NCI-H2196 treated with DMSO at 0.1 percent for 48 hours (cell line): ENCODE data around the gene CPNE7.
"Not testable (repeated sequence)": the region's sequence is repeated elsewhere in the genome, so short reads cannot be mapped to it uniquely, and the experiment has no call there.

Experiments
- DNase-seq: peaks from one replicate; lab custom pipeline; 2025; ENCODE audit not compliant: unreplicated experiment; lab: John Stamatoyannopoulos, UW

Gene CPNE7

GRCh38 chr16:89565506-89566372, 9.8 kb upstream of the CPNE7 start:
- DNase-seq = no peak

GRCh38 chr16:89567656-89568594, 7.6 kb upstream of the CPNE7 start:
- DNase-seq = no peak

- DNase-seq = no peak
Measured at GRCh38 chr16:89569506-89570341, 5.8 kb upstream of the CPNE7 start.

- DNase-seq = no peak
Measured at GRCh38 chr16:89570342-89570923, 5.1 kb upstream of the CPNE7 start.

- not testable (repeated sequence) for DNase-seq
Measured at GRCh38 chr16:89570983-89571598, 4.5 kb upstream of the CPNE7 start.

GRCh38 chr16:89571636-89572035, 3.9 kb upstream of the CPNE7 start:
- DNase-seq = no peak

GRCh38 chr16:89572073-89572484, 3.5 kb upstream of the CPNE7 start:
- no peak for DNase-seq

- no peak for DNase-seq
Measured at GRCh38 chr16:89572485-89573205, 2.9 kb upstream of the CPNE7 start.

- no peak for DNase-seq
Measured at GRCh38 chr16:89573826-89574680, 1.5 kb upstream of the CPNE7 start.

GRCh38 chr16:89574681-89575246, 794 bp upstream of the CPNE7 start:
- DNase-seq = no peak

GRCh38 chr16:89576153-89577054, 846 bp downstream of the CPNE7 start:
- DNase-seq = no peak

GRCh38 chr16:89577055-89577759, 1.6 kb downstream of the CPNE7 start:
- no peak for DNase-seq

GRCh38 chr16:89579351-89579750, 3.8 kb downstream of the CPNE7 start:
- DNase-seq = no peak

GRCh38 chr16:89581045-89581695, 5.6 kb downstream of the CPNE7 start:
- no peak for DNase-seq

GRCh38 chr16:89581861-89582563, 6.5 kb downstream of the CPNE7 start:
- DNase-seq = peak; percentile 85
